Neural cell (in vitro differentiated cells): Measurements from ENCODE around the gene CLDN15. TPM values are rescaled to one million over a fixed set of nuclear protein-coding genes. Genes with fewer than 3 reads are reported as not detected.

Experiments used
- H2AFZ ChIP-seq: fragments of 200-600, 300-800 bp; sonication (generic), shearing (Covaris generic); 2 replicates; pipeline ENCODE4 v1.6.0; 2014; ENCODE audit warnings: low read depth, mild to moderate bottlenecking, antibody characterized with exemption, low read length, moderate library complexity
- H3F3A ChIP-seq: fragments of 200-600 bp; shearing (Covaris generic); 2 replicates; pipeline ENCODE4 v1.6.1; 2016; ENCODE audit warnings: mild to moderate bottlenecking, moderate library complexity, mixed read lengths, antibody characterized with exemption, low read length; ENCODE audit not compliant: insufficient read depth, poor library complexity, severe bottlenecking
- H3K27ac ChIP-seq: fragments of 200-600, 300-800 bp; sonication (generic), shearing (Covaris generic); 2 replicates; pipeline ENCODE4 v1.5.1; 2014; ENCODE audit warnings: mild to moderate bottlenecking, low read length, moderate library complexity
- H3K27me3 ChIP-seq: fragments of 300-800, 200-600 bp; sonication (generic), shearing (Covaris generic); 2 replicates; pipeline ENCODE4 v1.6.0; 2014; ENCODE audit warnings: mild to moderate bottlenecking, low read depth, low read length, moderate library complexity; ENCODE audit not compliant: insufficient read depth
- H3K36me3 ChIP-seq: fragments of 300-800, 200-600 bp; sonication (generic), shearing (Covaris generic); 2 replicates; pipeline ENCODE4 v1.5.1; 2014; ENCODE audit warnings: mild to moderate bottlenecking, antibody characterized with exemption, low read length, moderate library complexity; ENCODE audit not compliant: insufficient read depth
- H3K4me2 ChIP-seq: fragments of 300-800, 200-600 bp; sonication (generic), shearing (Covaris generic); 2 replicates; pipeline ENCODE4 v1.6.0; 2014; ENCODE audit warnings: mild to moderate bottlenecking, low read length
- H3K4me3 ChIP-seq: fragments of 300-800, 200-600 bp; sonication (generic), shearing (Covaris generic); 2 replicates; pipeline ENCODE4 v1.5.1; 2014; ENCODE audit warnings: mild to moderate bottlenecking, low read length, moderate library complexity
- H3K79me2 ChIP-seq: fragments of 200-600 bp; shearing (Covaris generic); replicated peaks from 2 replicates; pipeline ENCODE4 v1.6.0; 2014; ENCODE audit warnings: mild to moderate bottlenecking, low read length, moderate library complexity; ENCODE audit not compliant: insufficient read depth
- H3K9ac ChIP-seq: fragments of 300-800, 200-600 bp; sonication (generic), shearing (Covaris generic); 2 replicates; pipeline ENCODE4 v1.6.1; 2016; ENCODE audit warnings: mild to moderate bottlenecking, low read length, mixed read lengths
- H3K9me2 ChIP-seq: fragments of 200-600 bp; shearing (Covaris generic); 2 replicates; pipeline ENCODE4 v1.6.1; 2016; ENCODE audit warnings: mild to moderate bottlenecking, low read length, mixed read lengths; ENCODE audit not compliant: insufficient read depth
- H3K9me3 ChIP-seq: fragments of 200-600, 300-800 bp; sonication (generic), shearing (Covaris generic); 2 replicates; pipeline ENCODE4 v1.6.1; 2016; ENCODE audit warnings: mild to moderate bottlenecking, mixed run types, low read length, moderate library complexity, mixed read lengths
- H4K20me1 ChIP-seq: fragments of 200-600 bp; shearing (Covaris generic); 2 replicates; pipeline ENCODE4 v1.6.1; 2016; ENCODE audit warnings: mild to moderate bottlenecking, mixed run types; ENCODE audit not compliant: insufficient read depth
- EP300 ChIP-seq: fragments of 450-650 bp; conservative IDR thresholded peaks from 2 replicates; pipeline ENCODE4 v1.6.1; 2014; ENCODE audit warnings: antibody characterized with exemption, mild to moderate bottlenecking, moderate library complexity; ENCODE audit not compliant: poor library complexity, severe bottlenecking
- EZH2 ChIP-seq: fragments of 200-600, 300-800 bp; shearing (Covaris generic), sonication (generic); IDR thresholded peaks from 2 replicates; pipeline ENCODE4 v1.6.1; 2014; ENCODE audit warnings: antibody characterized with exemption, low read length, borderline replicate concordance, mild to moderate bottlenecking; ENCODE audit not compliant: insufficient read depth, poor library complexity, severe bottlenecking
- MXI1 ChIP-seq: fragments of 450-650 bp; conservative IDR thresholded peaks from 2 replicates; pipeline ENCODE4 v1.6.1; 2014; ENCODE audit warnings: antibody characterized with exemption, mild to moderate bottlenecking; ENCODE audit not compliant: poor library complexity, severe bottlenecking
- POLR2AphosphoS5 ChIP-seq: IDR thresholded peaks from 2 replicates; pipeline ENCODE4 v1.6.1; 2012
- RAD21 ChIP-seq: fragments of 450-650 bp; conservative IDR thresholded peaks from 2 replicates; pipeline ENCODE4 v1.6.1; 2014; ENCODE audit warnings: antibody characterized with exemption, mild to moderate bottlenecking, moderate library complexity
- REST ChIP-seq: IDR thresholded peaks from 2 replicates; pipeline ENCODE4 v1.6.1; 2012; ENCODE audit warnings: borderline replicate concordance
- SMC3 ChIP-seq: fragments of 450-650 bp; conservative IDR thresholded peaks from 2 replicates; pipeline ENCODE4 v1.6.1; 2014; ENCODE audit warnings: antibody characterized with exemption, mild to moderate bottlenecking, moderate library complexity; ENCODE audit not compliant: poor library complexity
- TAF1 ChIP-seq: IDR thresholded peaks from 2 replicates; pipeline ENCODE4 v1.6.1; 2012; ENCODE audit warnings: low read depth
- polyA plus RNA-seq: library from polyadenylated mRNA; depleted of rRNA; stranded (reverse); fragments of >200 nt; gene quantifications from 2 replicates; pipeline ENCODE4 v1.2.3, GENCODE V29; 2014
- TF ChIP-seq, protein P1 (sequence below): fragments of 450-650 bp; IDR thresholded peaks from 2 replicates; pipeline ENCODE4 v1.5.1; 2014; ENCODE audit warnings: antibody characterized with exemption, mild to moderate bottlenecking, moderate library complexity; ENCODE audit not compliant: poor library complexity, severe bottlenecking

CLDN15 gene
- polyA plus RNA-seq, 1 donor from 2014 or later: 10.9 TPM

DNA sequence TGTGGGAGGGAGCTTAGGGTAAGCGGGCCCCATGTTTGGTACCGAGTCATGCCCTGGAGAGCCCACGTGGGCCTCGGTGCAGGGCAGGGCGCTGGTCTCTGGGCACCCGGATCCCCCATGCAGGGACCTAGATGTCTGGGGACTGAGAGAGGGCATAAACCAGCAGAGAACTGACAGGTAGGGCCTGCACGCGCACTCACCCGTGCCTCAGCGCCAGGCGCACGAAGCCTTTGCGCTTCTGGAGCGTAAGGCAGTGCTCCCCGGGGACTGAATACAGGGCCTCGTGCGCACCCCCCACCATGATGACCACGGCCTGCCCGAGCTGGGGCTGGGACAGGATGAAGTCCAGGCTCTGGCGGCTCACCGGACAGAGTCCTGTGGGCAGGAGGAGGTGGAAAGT lies 39.6 kb downstream of the CLDN15 start:
- Histone ChIP-seq H3K36me3 (no peaks in the 10 kb centered on the region), H3K27ac (no peak overlapping the region), H3K4me2 (no peak overlapping the region), H3K9me3 (no peaks in the 10 kb centered on the region), H3F3A (no peaks in the 10 kb centered on the region), H2AFZ (no peak overlapping the region), H4K20me1 (no peaks in the 10 kb centered on the region), H3K9me2 (no peaks in the 10 kb centered on the region), H3K79me2 (no peaks in the 10 kb centered on the region), H3K4me3 (no peak overlapping the region), H3K9ac (no peak overlapping the region), H3K27me3 (peaks cover 26% of the 10 kb centered on the region)
- no peak for TF ChIP-seq EP300
- no peak for TF ChIP-seq MXI1
- TF ChIP-seq, protein P1, sequence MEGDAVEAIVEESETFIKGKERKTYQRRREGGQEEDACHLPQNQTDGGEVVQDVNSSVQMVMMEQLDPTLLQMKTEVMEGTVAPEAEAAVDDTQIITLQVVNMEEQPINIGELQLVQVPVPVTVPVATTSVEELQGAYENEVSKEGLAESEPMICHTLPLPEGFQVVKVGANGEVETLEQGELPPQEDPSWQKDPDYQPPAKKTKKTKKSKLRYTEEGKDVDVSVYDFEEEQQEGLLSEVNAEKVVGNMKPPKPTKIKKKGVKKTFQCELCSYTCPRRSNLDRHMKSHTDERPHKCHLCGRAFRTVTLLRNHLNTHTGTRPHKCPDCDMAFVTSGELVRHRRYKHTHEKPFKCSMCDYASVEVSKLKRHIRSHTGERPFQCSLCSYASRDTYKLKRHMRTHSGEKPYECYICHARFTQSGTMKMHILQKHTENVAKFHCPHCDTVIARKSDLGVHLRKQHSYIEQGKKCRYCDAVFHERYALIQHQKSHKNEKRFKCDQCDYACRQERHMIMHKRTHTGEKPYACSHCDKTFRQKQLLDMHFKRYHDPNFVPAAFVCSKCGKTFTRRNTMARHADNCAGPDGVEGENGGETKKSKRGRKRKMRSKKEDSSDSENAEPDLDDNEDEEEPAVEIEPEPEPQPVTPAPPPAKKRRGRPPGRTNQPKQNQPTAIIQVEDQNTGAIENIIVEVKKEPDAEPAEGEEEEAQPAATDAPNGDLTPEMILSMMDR: no peak
- no peak for TF ChIP-seq SMC3
- TF ChIP-seq POLR2AphosphoS5: no peak
- no peak for TF ChIP-seq RAD21
- no peak for TF ChIP-seq EZH2
- no peak for TF ChIP-seq REST
- no peak for TF ChIP-seq TAF1

GRCh38 chr7:101195884-101196283 lies 41.7 kb downstream of the CLDN15 start:
- TF ChIP-seq POLR2AphosphoS5 (no peak), EZH2 (no peak), TAF1 (no peak), RAD21 (no peak), REST (no peak), EP300 (no peak), MXI1 (no peak)
- TF ChIP-seq, protein P1: no peak
- H3K4me3 ChIP-seq: no peak overlapping the region
- no peaks in the 10 kb centered on the region for H3K79me2 ChIP-seq
- no peaks in the 10 kb centered on the region for H4K20me1 ChIP-seq
- no peaks in the 10 kb centered on the region for H3F3A ChIP-seq
- H3K36me3 ChIP-seq: no peaks in the 10 kb centered on the region
- no peaks in the 10 kb centered on the region for H3K9me2 ChIP-seq
- H3K27ac ChIP-seq: no peak overlapping the region
- no peaks in the 10 kb centered on the region for H3K9me3 ChIP-seq
- H3K27me3 ChIP-seq: peaks cover 5% of the 10 kb centered on the region
- no peak overlapping the region for H3K4me2 ChIP-seq
- H2AFZ ChIP-seq: no peak overlapping the region
- no peak overlapping the region for H3K9ac ChIP-seq
